Vagina (tissue), 2 donors: ENCODE measurements around the gene SLC25A2. TPM values are rescaled to one million over a fixed set of nuclear protein-coding genes. Genes with fewer than 3 reads are reported as not detected.

Experiments
- DNase-seq, 2 donors: peaks; one replicate each; pipeline ENCODE4 v3.0.0-alpha.2; 2017; ENCODE audit errors: extremely low spot score in 2 of 2
- H3K27ac ChIP-seq: fragments of 200-600 bp; sonication (generic); one replicate; pipeline ENCODE4 v1.5.1; 2019
- H3K27me3 ChIP-seq: fragments of 200-600 bp; sonication (generic); one replicate; pipeline ENCODE4 v1.5.1; 2019
- H3K36me3 ChIP-seq, 2 donors: fragments of 200-600 bp; sonication (generic); one replicate each; pipeline ENCODE4 v1.5.1; 2017 to 2019
- H3K4me1 ChIP-seq: fragments of 200-600 bp; sonication (generic); one replicate; pipeline ENCODE4 v1.5.1; 2019
- H3K4me3 ChIP-seq, 2 donors: fragments of 200-600 bp; sonication (generic); 1 replicate in 1 of 2; 2 replicates in 1 of 2; pipeline ENCODE4 v1.5.1; 2016 to 2019
- H3K9me3 ChIP-seq: fragments of 200-600 bp; sonication (generic); one replicate; pipeline ENCODE4 v1.5.1; 2019
- CTCF ChIP-seq, 3 experiments: fragments of 450-650 bp in 2 of 3; fragments of 200-600 bp in 1 of 3; sonication (generic) in 1 of 3; IDR thresholded peaks; one replicate each; pipeline ENCODE4 v1.5.1; 2017 to 2019; ENCODE audit warnings: antibody characterized with exemption in 3 of 3, mild to moderate bottlenecking in 2 of 3, moderate library complexity in 2 of 3
- POLR2A ChIP-seq, 2 donors: fragments of 450-650 bp; IDR thresholded peaks; one replicate each; pipeline ENCODE4 v1.6.1; 2017; ENCODE audit warnings: antibody characterized with exemption in 2 of 2, mild to moderate bottlenecking in 2 of 2, moderate library complexity in 2 of 2
- POLR2AphosphoS5 ChIP-seq, 2 donors: sonication (generic); formaldehyde crosslinking; IDR thresholded peaks; one replicate each; pipeline ENCODE4 v1.9.0; 2017; ENCODE audit warnings: antibody characterized with exemption in 2 of 2, mild to moderate bottlenecking in 2 of 2, low read depth in 1 of 2; ENCODE audit not compliant: insufficient read depth in 1 of 2
- intact Hi-C: fragments of 100-400 bp; cut with DNase I; formaldehyde crosslinking; loops from one replicate; pipeline ENCODE4 v1.15.1; 2023
- total RNA-seq: library from RNA; depleted of rRNA; stranded (reverse); fragments of >200 nt; gene quantifications from one replicate; pipeline ENCODE4 v1.2.3, GENCODE V29; 2016

The SLC25A2 gene
- total RNA-seq, 1 donor from 2014 or later: not detected

- DNase-seq: no peak
- H3K9me3 ChIP-seq: peaks cover 27% of the 10 kb centered on the region
- intact Hi-C loops: no loop called here
- TF ChIP-seq POLR2A (IDR thresholded peaks at IDR 0.05): no peak
- no peak for TF ChIP-seq CTCF (IDR thresholded peaks at IDR 0.05)
- TF ChIP-seq POLR2AphosphoS5 (IDR thresholded peaks at IDR 0.05; ENCODE audit: insufficient read depth in 1 of 2, low read depth in 1 of 2): no peak
- no peaks in the 10 kb centered on the region for H3K4me1 ChIP-seq
- no peaks in the 10 kb centered on the region for H3K27me3 ChIP-seq
- H3K4me3 ChIP-seq: no peak within 1 kb of the TSS
- H3K27ac ChIP-seq: no peak within 1 kb of the TSS
- no peaks in the 10 kb centered on the region for H3K36me3 ChIP-seq
Measured at GRCh38 chr5:141330299-141331080, 26.6 kb upstream of the SLC25A2 start, which contains the start of gene PCDHGA1. TSS of gene PCDHGA1 (plus strand) at chr5:141330514.

DNA sequence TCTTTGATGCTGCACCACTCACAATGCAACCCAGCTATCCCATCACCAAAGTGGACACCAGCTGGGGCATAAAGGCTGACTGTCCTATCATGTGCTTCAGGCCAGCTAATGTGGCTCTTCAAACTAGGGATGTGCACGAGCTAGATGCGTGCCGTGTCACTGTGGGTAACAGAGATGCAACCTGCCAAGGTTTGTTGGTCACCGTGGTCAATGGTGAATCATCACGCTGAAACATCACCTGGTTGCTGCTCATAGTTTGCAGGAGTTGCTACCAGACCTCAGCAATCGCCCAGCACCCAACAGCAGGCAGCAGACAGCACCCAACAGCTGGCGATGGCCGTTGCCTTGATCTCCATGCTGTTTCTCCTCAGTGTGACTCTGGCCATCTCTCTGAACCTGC is 24.4 kb upstream of the SLC25A2 start:
- intact Hi-C loops: no loop called here

DNA sequence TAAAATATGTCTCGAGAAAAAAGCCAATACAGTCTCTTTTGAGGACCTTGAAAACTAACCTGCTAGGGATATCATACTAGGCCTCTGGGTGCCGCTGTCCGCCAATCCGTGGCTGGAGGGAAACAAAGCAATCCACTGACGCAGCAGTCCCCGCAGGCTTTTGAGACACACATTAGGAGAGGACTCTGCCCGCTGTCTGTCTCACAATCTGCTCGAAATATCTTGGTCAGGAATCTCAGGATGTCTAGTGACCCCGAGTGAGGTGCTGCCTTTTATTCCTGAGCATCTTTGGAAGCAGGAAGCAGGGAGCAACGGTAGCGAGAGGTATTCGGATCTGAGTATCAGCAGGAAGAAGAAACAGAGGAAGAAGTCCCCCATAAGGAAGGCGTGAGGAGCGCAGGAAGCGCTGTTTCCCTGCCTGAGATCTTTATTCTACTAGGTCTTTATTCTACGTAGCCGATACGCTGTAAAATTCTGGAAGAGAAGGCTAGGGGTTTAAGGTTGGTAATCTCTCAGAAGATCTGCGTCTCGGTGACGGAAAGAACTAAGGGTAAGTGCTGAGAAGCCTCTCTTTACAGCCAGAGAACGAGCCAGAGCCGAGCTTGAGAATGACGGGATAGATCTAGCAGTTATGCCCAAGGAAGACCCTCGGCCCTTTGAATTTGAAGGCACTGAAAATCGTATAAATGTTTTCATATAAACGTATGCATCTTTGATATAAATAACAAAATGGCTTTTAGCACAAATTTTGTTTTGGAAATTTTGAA is 22.4 kb upstream of the SLC25A2 start:
- no peaks in the 10 kb centered on the region for H3K4me1 ChIP-seq
- H3K36me3 ChIP-seq: no peaks in the 10 kb centered on the region
- intact Hi-C loops: no loop called here
- DNase-seq: no peak
- no peaks in the 10 kb centered on the region for H3K27me3 ChIP-seq
- peak overlapping the region; percentile 21 to 29 for H3K4me3 ChIP-seq
- no peak for TF ChIP-seq POLR2A (IDR thresholded peaks at IDR 0.05)
- no peak for TF ChIP-seq POLR2AphosphoS5 (IDR thresholded peaks at IDR 0.05; ENCODE audit: insufficient read depth in 1 of 2, low read depth in 1 of 2)
- TF ChIP-seq CTCF (IDR thresholded peaks at IDR 0.05): peak in 1 of 3 experiments; percentile 17
- H3K9me3 ChIP-seq: peaks cover 15% of the 10 kb centered on the region
- no peak overlapping the region for H3K27ac ChIP-seq

More for the DNA sequence above, 24.4 kb upstream of the SLC25A2 start:
- Histone ChIP-seq H3K4me3 (no peak overlapping the region), H3K27me3 (no peaks in the 10 kb centered on the region), H3K4me1 (no peaks in the 10 kb centered on the region), H3K36me3 (no peaks in the 10 kb centered on the region), H3K27ac (no peak overlapping the region), H3K9me3 (peaks cover 27% of the 10 kb centered on the region)
- no peak for DNase-seq
- TF ChIP-seq POLR2AphosphoS5 (IDR thresholded peaks at IDR 0.05; ENCODE audit: insufficient read depth in 1 of 2, low read depth in 1 of 2): no peak
- TF ChIP-seq CTCF (IDR thresholded peaks at IDR 0.05): no peak
- no peak for TF ChIP-seq POLR2A (IDR thresholded peaks at IDR 0.05)

GRCh38 chr5:141322261-141322660 is 18.4 kb upstream of the SLC25A2 start:
- no peak for DNase-seq
- Histone ChIP-seq H3K27ac (no peak overlapping the region), H3K4me1 (peaks cover 6% of the 10 kb centered on the region), H3K4me3 (no peak overlapping the region), H3K27me3 (no peaks in the 10 kb centered on the region), H3K9me3 (peaks cover 32% of the 10 kb centered on the region), H3K36me3 (peaks cover 0 to 26% of the 10 kb centered on the region in 2 donors)
- TF ChIP-seq CTCF (IDR thresholded peaks at IDR 0.05): no peak
- no peak for TF ChIP-seq POLR2AphosphoS5 (IDR thresholded peaks at IDR 0.05; ENCODE audit: insufficient read depth in 1 of 2, low read depth in 1 of 2)
- no peak for TF ChIP-seq POLR2A (IDR thresholded peaks at IDR 0.05)
- intact Hi-C loops: loop anchor here (5.0 kb wide), 1 partner anchor 240 kb away; no protein-coding TSS in a partner anchor
